Stimulated activated CD4-positive, alpha-beta T cell treated with anti-CD3 and anti-CD28 coated beads, Interleukin-1b, Interleukin-23, amount 100 ng/mL, for 1 hour (primary cell): ENCODE measurements around the gene HYCC2.
A peak's percentile ranks its signal among the peaks of the same experiment; 100 is the strongest.
"Not testable (repeated sequence)": the region's sequence is repeated elsewhere in the genome, so short reads cannot be mapped to it uniquely, and the experiment has no call there.

Source experiments
- DNase-seq, 2 donors: peaks; one replicate each; pipeline ENCODE4 v3.0.0-alpha.2; 2020; ENCODE audit warnings: low read depth in 2 of 2

Gene HYCC2

DNA sequence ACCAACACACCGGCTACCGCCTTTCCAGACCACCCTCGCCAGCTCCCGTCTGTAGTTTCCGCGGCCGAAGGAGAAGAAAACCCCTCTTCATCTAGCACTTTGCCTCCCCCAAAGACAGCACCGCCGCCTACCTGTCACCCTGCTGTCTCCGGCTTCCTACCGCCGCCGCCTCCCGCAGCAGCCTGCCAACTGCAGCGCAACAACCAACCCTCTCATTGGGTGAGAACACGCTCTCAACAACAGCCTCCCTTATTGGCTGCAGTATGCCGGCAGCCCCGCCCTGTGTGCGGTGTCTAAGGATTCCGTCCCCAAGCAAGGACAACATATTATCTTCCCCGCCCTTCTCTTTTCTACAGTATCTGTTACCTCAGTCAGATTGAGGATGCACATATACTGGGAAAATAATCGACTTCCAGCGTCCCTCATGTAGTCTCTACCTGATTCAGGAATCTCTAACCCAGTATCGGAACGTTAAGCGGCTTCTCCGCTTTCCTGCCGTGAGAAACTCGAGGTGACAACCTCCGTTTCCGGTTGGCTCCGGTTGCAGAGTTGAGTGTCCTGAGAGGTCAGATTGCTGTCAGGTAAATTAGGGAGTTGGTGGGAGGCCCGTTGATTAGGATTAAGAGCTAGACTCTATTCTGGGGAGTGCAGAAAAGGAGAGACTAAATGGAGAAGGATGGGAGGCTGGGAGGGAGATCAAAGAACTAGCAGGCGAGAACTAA is at the start of gene HYCC2, which contains the start of gene NDUFB3:
HYCC2 (minus strand) TSS at position 193 of the 722 bp plus-strand sequence. CDS start 47,662 bp downstream, outside the sequence.
NDUFB3 (plus strand) TSS at position 523 of the 722 bp plus-strand sequence. CDS start 6,882 bp downstream, outside the sequence.
- DNase-seq = peak; percentile 76 to 82

DNA sequence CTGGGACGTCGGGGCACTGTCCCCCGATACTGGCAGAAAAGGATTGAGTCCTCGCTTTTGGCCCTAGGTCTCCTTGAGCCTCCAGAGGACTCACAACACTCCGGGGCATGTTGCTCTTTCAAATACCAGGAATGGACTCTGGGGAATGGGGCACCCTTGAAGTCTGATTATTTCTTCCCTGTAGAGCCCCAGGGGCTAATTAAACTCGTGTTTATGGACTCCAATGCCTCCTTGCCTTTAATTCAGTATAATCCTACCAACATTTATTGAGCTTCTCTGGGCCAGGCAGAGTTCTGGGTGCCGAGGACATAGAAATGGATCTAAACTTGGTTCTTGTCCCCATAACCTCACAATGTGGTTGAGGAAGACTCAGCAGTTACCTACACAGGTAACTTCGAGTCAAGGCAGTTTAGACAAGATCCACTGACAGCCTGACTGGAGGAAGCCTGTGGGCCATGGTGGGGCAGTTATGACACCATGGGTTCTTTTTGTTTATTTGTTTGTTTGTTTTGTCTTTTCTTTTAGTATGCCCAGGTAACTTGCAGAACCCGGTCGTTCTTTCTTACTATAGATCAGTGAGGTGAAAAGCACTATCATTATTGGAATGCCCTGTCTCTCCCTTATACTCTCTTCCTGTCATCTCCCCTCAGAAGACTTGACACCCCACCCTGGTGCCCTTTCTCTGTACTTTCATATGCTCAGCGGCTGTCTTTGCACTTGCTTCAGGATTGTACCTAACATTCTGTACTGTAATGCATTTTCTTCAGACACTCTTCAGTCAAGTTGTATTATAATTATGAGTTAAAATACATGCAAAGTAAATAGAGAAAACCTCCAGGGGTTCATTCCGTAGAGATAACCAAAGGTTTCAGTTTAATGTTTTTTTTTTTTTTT is 47.7 kb upstream of the HYCC2 start:
- DNase-seq = no peak

DNA sequence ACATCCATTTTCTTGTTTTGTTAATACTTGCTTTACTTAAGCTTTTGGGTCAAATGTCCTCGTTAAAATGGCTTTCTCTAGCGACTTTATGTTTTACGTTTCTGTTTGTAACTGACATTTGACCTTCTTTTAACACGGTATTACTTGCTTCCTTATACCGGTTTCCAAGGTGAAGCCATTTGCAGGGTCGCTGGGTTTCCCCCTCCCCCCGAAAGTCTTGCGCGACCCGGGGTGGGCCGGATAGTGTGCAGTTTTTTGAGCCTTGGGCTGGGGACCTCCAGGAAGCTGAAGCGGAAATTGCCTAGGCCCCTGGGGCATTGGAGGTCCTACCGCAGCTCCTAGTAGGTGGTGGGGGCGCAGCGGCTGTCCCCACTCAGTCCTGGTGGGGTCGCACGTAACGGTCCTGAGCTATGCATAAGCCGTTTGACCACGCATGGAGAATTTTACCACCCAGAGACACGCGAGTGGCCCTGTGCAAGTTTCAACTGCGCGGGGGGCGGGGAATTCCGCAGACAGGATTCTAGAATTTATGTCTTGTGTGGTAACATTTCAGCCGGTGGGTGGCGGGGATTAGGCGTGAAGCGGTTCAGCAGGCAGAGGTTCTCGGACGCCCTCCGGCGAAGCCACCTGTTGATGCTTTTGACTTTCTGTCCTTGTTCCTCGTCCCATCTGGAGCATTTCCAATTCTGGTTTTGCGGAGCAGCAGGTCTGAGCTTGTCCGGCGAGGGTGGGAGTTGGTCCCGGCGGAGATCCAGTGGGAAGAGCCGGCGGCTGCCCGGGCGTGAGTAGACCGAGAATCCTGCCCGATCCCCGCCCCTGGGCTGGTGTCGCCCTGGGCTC is 46.9 kb upstream of the HYCC2 start:
- DNase-seq = peak in 1 of 2 donors; percentile 74

DNA sequence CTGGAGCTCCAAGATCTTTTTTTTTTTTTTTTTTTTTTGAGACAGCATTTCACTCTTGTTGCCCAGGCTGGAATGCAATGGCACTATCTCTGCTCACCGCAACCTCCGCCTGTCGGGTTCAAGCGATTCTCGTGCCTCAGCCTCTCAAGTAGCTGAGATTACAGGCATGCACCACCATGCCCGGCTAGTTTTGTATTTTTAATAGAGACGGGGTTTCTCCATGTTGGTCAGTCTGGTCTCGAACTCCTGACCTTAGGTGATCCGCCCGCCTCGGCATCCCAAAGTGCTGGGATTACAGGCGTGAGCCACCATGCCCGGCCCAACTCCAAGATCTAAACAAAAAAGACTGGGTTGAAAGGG is 46.2 kb upstream of the HYCC2 start:
- DNase-seq = not testable (repeated sequence)

DNA sequence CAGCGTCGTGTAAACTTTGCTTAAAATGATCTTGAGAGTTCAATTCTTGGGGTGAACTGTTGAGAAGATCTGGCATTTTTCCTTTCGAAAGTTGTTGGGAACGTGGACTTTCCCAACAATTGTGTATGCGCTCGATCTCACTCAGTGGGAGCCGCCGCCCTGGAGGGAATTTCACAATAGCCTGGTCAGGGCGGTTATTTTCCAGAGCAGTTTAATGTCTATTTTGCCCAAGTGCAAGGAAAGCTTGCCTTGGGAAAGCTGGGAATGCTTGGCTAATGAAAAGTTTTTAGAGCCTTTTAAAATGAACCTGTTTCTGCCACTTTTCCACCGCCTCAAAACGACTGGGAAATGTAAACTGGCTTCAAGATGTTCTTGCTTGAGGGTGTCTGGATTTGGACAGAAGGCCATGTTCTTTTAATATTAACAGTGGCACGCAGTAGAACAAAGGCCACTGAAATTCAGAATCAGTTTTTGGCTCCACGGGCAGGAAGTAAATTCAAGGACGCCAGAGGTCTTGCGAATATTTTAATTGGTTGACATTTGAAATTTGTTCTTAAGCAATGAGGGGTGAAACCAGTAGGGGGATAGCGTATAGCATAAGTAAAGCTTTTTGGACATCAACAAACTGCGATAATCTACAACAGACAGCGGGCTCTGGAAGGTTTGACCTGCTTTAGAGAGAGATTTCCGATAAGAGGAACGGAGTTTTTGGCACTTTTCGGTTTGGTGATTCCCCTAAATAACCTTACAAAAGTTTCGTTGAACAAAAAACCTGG is 45.7 kb upstream of the HYCC2 start:
- DNase-seq = no peak

DNA sequence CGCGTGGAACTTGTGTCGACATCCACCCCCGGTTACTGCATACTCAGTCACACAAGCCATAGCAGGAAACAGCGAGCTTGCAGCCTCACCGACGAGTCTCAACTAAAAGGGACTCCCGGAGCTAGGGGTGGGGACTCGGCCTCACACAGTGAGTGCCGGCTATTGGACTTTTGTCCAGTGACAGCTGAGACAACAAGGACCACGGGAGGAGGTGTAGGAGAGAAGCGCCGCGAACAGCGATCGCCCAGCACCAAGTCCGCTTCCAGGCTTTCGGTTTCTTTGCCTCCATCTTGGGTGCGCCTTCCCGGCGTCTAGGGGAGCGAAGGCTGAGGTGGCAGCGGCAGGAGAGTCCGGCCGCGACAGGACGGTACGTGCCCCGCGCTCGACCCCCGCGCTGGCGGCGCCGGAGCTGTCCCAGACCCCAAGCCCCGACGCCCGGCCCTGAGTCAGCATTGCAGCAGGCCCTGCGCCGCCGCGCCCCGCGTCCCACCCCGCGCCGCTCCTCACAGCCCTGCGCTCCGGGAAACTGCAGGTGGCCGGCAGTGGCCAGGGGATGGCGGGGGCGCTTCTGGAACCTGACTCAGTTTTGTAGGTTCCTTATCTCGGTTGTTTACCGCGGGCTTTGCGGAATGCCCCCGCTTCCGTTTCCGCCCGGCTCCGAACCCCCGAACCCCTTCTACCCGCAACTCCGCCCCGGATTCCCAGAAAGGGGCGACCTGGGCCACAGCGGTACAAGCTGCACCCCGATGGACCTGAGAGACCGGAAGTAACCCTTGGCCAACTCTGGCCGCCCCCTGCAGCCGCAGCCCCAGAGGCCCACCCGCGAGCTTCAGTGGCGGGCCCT is 44.9 kb upstream of the HYCC2 start, which contains the start of gene CFLAR:
CFLAR (plus strand) TSS at position 50 of the 844 bp plus-strand sequence. CDS start 13,702 bp downstream, outside the sequence.
- peak in 1 of 2 donors; percentile 46 for DNase-seq

DNA sequence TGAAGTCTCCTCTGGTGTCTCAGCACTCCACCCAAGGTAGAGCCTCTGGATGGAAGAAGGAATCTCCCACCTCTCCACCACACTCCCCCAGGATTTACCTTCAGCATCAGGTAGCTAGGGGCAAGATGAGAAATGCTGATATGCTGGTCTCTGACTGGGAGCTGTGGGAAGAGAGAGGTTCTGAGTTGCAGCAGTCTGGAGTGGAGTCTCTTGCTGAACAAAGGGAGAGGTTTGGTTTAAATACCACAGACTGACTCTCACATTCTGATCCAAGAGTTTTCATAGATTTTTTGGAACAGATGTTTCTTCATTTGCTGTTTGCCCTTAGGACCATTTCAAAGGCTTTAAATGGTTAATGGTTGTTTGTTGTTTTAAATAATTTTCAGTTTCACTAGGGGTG is 43.4 kb upstream of the HYCC2 start:
- DNase-seq = no peak

DNA sequence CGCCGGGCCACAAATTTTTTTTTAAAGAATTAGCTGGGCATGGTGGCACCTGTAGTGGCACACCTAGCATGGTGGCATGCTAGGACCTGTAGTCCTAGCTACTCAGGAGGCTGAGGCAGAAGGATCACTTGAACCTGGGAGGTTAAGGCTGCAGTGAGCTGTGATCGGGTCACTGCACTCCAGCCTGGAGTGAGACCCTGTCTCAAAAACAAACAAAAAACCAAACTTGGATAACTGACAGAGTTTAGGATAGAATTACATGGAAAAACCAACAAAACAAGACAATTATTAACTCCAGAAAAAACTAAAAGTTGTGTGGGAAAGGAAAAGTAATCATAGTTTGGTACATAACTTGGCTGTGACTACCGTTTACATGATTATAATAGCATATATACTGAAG is 42.9 kb upstream of the HYCC2 start:
- DNase-seq = no peak

DNA sequence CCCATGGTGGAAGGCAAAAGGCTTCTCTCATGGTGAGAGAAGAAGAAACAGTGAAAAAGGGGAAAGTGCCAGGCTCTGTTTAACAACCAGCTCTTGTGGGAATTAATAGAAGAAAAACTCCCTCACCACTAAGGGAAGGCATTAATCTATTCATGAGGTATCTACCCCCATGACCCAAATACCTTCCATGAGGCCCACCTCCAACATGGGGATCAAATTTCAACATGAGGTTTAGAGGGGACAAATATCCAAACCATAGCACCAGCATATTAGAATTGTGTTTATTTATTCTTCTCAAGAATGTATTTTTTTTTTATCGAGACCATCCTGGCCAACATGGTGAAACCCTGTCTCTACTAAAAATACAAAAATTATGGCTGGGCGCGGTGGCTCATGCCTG is 39.6 kb upstream of the HYCC2 start:
- no peak for DNase-seq

DNA sequence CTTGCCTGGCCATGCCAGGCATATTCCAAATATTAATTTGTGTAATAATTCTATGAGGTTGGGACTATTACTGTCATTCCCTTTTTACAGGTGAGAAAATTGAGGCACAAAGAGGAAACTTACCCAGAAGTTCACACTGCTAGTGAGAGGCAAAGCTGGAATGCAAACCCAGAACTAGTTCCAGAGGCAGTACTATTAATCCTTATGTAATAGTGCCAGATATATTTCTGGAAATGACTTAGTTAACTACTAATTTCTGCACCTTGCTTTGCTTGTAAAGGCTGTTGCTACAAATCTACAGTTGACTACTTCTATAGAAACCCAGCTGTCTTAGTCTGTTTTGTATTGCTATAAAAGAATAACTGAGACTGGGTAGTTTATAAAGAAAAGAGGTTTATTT is 39.1 kb upstream of the HYCC2 start:
- no peak for DNase-seq

DNA sequence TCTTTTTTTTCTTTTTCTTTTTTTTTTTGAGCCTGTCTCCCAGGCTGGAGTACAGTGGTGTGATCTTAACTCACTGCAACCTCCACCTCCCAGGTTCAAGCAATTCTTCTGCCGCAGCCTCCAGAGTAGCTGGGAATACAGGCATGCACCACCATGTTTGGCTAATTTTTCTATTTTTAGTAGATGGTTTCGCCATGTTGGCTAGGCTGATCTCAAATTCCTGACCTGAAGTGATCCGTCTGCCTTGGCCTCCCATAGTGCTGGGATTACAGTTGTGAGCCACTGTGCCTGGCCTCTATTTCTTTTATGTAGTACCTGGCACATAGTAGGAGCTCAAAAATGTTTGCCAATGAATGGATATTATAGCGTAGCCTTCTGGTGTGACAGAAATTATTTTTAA is 37.7 kb upstream of the HYCC2 start:
- no peak for DNase-seq

DNA sequence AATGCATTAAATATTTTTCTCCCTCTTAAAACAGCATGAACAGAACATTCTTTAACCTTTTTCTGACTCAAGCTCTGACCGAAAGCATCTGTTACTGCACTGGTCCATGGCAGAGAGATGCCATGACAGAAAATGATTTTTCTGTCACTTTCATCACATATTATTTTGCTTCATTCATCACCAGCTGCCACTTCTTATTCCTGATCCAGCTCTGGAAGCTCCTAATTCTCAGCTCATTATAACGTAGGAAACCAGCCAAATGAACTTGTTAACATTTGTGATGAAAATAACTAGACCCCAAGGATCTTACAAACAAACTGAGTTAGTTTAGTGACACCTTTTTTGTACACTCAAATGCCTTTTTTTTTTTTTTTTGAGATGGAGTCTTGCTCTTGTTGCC is 36.9 kb upstream of the HYCC2 start:
- DNase-seq = no peak

DNA sequence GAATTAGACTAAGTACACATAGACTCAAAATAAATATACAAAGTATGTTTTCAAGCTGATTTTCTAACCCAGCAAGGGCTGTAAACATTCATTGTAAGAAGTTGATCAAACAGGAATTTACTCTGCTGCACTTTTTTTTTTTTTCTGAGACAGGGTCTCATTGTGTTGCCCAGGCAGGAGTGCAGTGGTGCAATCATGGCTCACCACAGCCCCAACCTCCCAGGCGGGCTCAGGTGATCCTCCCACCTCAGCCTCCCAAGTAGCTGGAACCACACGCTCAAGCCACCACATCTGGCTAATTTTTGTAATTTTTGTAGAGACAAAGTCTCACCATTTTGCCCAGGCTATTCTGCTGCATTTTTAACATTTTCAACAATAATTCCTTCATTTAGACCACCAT is 36.2 kb upstream of the HYCC2 start:
- no peak for DNase-seq

DNA sequence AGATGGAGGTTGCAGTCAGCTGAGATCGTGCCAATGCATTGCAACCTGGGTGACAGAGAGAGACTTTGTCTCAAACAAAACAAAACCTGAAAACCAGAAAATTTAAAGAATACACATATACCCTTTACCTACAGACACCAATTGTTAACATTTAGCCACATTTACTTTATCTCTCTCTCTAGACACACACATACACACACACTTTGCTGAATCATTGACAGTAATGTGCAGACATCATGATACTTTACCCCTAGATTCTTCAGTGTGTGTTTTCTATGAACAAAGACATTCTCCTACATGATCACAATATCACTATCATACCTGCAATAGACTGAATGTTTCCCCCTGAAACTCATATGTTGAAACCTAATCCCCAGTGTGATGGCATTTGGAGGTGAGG is 34.3 kb upstream of the HYCC2 start:
- no peak for DNase-seq

DNA sequence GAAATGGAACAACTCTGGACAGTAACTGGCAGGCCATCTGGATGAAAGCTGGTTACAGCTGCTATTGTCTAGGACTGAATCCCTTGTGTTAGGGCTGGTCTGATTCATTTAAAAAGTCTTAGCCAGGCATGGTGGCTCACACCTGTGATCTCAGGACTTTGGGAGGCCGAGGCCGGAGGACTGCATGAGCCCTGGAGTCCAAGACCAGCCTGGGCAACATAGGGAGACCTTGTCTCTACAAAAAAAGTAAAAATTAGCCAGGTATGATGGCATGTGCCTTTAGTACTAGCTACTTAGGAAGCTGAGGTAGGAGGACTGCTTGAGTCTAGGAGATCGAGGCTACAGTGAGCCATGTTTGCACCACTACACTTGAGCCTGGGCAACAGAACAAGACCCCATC is 29.0 kb upstream of the HYCC2 start:
- no peak for DNase-seq

DNA sequence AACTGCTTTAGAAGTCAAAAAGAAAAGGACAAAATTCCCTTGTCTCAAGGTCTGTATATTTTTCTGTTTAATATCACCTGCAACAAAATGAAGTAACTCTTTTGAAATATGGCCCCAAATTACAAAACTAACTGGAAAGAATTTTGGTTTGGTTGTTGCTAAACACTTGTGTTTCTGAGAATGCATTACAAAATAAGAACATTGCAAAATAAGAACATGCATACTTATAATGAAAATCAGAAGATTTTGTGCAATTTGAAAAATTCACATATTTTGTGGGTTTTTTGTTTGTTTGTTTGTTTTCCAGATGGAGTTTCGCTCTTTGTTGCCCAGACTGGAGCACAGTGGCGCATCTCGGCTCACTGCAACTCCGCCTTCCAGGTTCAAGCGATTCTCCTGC is 22.1 kb upstream of the HYCC2 start:
- DNase-seq = no peak

DNA sequence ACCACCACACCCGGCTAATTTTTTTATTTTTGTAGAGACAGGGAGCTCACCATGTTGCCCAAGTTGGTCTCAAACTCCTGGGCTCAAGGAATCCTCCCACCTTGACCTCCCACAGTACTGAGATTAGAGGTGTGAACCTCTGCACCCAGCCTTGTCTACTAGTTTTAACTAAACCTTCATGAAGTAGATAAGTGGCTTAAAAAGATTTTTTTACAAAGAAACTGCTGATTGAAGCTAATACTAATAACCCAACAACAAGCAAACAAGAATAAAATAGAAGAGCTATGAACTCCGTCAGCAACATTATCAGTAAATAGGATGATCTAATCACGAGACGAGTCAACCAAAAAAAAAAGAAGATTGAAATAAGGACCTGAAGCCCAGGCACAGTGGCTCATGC is 19.1 kb upstream of the HYCC2 start:
- DNase-seq = no peak

DNA sequence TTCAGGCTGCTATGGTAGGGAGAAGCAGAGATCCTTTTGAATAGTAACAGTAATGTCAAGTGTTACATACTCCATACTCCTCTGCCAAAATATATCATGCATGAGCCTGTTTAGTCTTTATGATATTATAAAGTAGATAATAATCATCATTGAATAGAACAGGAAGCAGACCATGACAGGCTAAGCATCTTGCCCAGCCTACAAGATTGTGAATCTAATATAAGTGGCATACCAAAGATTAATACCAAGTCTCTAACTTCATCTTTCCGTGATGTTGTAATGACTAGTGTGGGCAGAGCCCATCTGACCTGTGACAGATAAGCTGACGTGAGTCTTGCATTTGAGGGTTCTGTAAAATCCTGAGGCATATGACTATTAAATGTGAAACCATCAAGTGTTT is 13.4 kb upstream of the HYCC2 start:
- no peak for DNase-seq

DNA sequence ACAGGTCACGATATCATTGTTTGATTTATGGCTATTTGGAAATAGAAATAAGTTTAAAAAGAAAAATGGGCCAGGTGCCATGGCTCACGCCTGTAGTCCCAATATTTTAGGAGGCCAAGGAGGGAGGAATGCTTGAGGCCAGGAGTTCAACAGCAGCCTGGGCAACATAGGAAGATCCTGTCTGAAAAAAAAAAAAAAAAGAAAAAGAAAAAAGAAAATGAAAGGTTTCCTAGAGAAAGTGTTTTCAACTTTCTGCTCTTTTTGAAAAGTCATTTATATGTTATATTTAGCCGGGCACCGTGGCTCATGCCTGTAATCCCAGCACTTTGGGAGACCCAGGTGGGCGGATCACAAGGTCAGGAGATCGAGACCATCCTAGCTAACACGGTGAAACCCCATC is 3.5 kb upstream of the HYCC2 start:
- no peak for DNase-seq

DNA sequence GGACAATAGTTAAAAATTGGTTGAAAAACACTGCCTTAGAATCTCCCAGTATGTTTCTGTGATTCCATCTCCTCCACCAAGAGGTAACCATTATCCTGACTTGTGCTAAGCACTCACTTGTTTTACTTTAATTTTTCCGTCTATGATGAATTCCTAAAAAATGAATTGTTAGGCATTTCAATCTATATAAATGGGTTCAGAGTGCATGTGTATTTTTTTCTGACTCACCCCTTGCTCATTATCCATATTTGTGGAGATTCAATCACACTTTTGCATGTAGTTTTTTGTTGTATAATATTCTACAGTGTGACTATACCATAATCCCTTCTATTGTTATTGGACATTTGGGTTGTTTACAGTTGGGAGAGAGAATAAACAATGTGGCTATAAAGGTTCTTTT is 1.6 kb upstream of the HYCC2 start:
- DNase-seq = no peak
